Gastroesophageal sphincter (tissue), 4 donors: ENCODE measurements around the gene KLHL29. TPM values are rescaled to one million over a fixed set of nuclear protein-coding genes. Genes with fewer than 3 reads are reported as not detected.

Experiments used
- ATAC-seq: fragments of 150-250 bp; one replicate; pipeline ENCODE4 v1.9.1; 2016; ENCODE audit warnings: mild to moderate bottlenecking, moderate library complexity
- H3K27ac ChIP-seq, 4 donors: fragments of 200-600 bp; sonication (generic) in 3 of 4; 1 replicate in 3 of 4; 2 replicates in 1 of 4; pipeline ENCODE4 v1.5.1; 2016 to 2019
- H3K27me3 ChIP-seq: fragments of 200-600 bp; sonication (generic); one replicate; pipeline ENCODE4 v1.5.1; 2019
- H3K36me3 ChIP-seq, 2 donors: fragments of 200-600 bp; sonication (generic); one replicate each; pipeline ENCODE4 v1.5.1; 2019; ENCODE audit warnings: control low read depth in 1 of 2
- H3K4me1 ChIP-seq, 3 donors: fragments of 200-600 bp; sonication (generic); 1 replicate in 2 of 3; 2 replicates in 1 of 3; pipeline ENCODE4 v1.5.1; 2016 to 2019; ENCODE audit warnings: control low read depth in 2 of 3
- H3K4me3 ChIP-seq, 2 donors: fragments of 200-600 bp; sonication (generic); one replicate each; pipeline ENCODE4 v1.5.1; 2019; ENCODE audit warnings: mild to moderate bottlenecking in 1 of 2, moderate library complexity in 1 of 2
- H3K9me3 ChIP-seq, 3 donors: fragments of 200-600 bp; sonication (generic); one replicate each; pipeline ENCODE4 v1.5.1; 2017 to 2019; ENCODE audit warnings: control low read depth in 2 of 3
- EP300 ChIP-seq: sonication (generic); formaldehyde crosslinking; IDR thresholded peaks from one replicate; pipeline ENCODE4 v1.6.1; 2017; ENCODE audit warnings: antibody characterized with exemption, mild to moderate bottlenecking
- POLR2A ChIP-seq, 2 donors: fragments of 450-650 bp; IDR thresholded peaks; one replicate each; pipeline ENCODE4 v1.6.1; 2017; ENCODE audit warnings: antibody characterized with exemption in 2 of 2, mild to moderate bottlenecking in 2 of 2, moderate library complexity in 1 of 2
- POLR2AphosphoS5 ChIP-seq: sonication (generic); formaldehyde crosslinking; IDR thresholded peaks from one replicate; pipeline ENCODE4 v1.6.1; 2017; ENCODE audit warnings: antibody characterized with exemption
- WGBS, 2 donors: methylation state at CpG; one replicate each; pipeline ENCODE4 v1.1.5; 2018; ENCODE audit warnings: low coverage in 1 of 2; 5-methylcytosine and 5-hydroxymethylcytosine counted together
- total RNA-seq, 4 donors: library from RNA; depleted of rRNA; stranded (reverse); fragments of >200 nt; gene quantifications; one replicate each; pipeline ENCODE4 v1.1.0, GENCODE V29; 2016
- TF ChIP-seq, protein P1 (sequence below), 4 experiments: fragments of 200-600 bp in 2 of 4; fragments of 450-650 bp in 2 of 4; sonication (generic) in 1 of 4; IDR thresholded peaks; one replicate each; pipeline ENCODE4 v1.5.1; 2017 to 2019; ENCODE audit warnings: antibody characterized with exemption in 4 of 4, mild to moderate bottlenecking in 2 of 4, moderate library complexity in 2 of 4

The KLHL29 gene
- total RNA-seq, 4 donors from 2014 or later: 15.2 to 31.5 (median 24.2) TPM

DNA sequence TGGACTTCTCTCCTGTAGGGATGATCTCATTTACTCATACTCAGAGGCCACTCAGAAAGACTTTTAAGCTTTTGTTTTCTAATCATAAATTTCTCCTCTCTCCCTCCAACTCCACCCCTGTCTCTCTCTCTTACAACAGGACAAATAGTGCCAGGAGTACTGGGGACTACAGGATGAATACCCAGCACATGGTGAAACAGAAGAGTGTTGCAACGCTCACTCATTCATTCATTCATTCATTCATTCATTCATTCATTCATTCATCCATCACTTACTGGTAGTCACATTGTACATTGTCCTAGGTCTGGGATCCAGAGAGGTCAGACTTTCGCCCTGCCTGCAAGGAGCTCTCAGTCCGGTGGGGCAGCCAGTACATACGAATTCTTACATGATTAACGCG, 97.6 kb downstream of the KLHL29 start:
- H3K36me3 ChIP-seq: peaks cover 0 to 8% of the 10 kb centered on the region in 2 donors
- no peaks in the 10 kb centered on the region for H3K9me3 ChIP-seq
- H3K4me1 ChIP-seq: peaks cover 0 to 51% (median 6%) of the 10 kb centered on the region in 3 donors
- ATAC-seq: no peak
- no peak overlapping the region for H3K4me3 ChIP-seq
- H3K27ac ChIP-seq: peak overlapping the region in 1 of 4 donors; percentile 84
- TF ChIP-seq POLR2A (IDR thresholded peaks at IDR 0.05) (no peak), EP300 (no peak), POLR2AphosphoS5 (no peak)
- TF ChIP-seq, protein P1, sequence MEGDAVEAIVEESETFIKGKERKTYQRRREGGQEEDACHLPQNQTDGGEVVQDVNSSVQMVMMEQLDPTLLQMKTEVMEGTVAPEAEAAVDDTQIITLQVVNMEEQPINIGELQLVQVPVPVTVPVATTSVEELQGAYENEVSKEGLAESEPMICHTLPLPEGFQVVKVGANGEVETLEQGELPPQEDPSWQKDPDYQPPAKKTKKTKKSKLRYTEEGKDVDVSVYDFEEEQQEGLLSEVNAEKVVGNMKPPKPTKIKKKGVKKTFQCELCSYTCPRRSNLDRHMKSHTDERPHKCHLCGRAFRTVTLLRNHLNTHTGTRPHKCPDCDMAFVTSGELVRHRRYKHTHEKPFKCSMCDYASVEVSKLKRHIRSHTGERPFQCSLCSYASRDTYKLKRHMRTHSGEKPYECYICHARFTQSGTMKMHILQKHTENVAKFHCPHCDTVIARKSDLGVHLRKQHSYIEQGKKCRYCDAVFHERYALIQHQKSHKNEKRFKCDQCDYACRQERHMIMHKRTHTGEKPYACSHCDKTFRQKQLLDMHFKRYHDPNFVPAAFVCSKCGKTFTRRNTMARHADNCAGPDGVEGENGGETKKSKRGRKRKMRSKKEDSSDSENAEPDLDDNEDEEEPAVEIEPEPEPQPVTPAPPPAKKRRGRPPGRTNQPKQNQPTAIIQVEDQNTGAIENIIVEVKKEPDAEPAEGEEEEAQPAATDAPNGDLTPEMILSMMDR (IDR thresholded peaks at IDR 0.05): no peak
- no peaks in the 10 kb centered on the region for H3K27me3 ChIP-seq
- 89 to 93% methylated on average over 6 of the region's 6 CpGs for WGBS, 2 donors

- Histone ChIP-seq H3K27me3 (no peaks in the 10 kb centered on the region), H3K27ac (no peak overlapping the region), H3K4me3 (no peak overlapping the region), H3K9me3 (no peaks in the 10 kb centered on the region), H3K4me1 (peaks cover 0 to 51% (median 6%) of the 10 kb centered on the region in 3 donors), H3K36me3 (peaks cover 0 to 5% of the 10 kb centered on the region in 2 donors)
- no peak for ATAC-seq
- no peak for TF ChIP-seq EP300
- TF ChIP-seq POLR2AphosphoS5: no peak
- no peak for TF ChIP-seq POLR2A (IDR thresholded peaks at IDR 0.05)
- WGBS, 2 donors: 53% methylated on average over 4 of the region's 5 CpGs; no CpG with 5 or more reads in 1 of the 2 donors
These were observed 98.8 kb downstream of the KLHL29 start for GRCh38 chr2:23483791-23484190.

- no peak for ATAC-seq
- WGBS, 2 donors: 71 to 91% methylated on average over 4 to 8 of the region's 8 CpGs
- H3K4me3 ChIP-seq: no peak overlapping the region
- peaks cover 0 to 5% of the 10 kb centered on the region in 2 donors for H3K36me3 ChIP-seq
- TF ChIP-seq POLR2A (IDR thresholded peaks at IDR 0.05) (no peak), EP300 (no peak), POLR2AphosphoS5 (no peak)
- TF ChIP-seq, protein P1 (IDR thresholded peaks at IDR 0.05): no peak
- no peaks in the 10 kb centered on the region for H3K9me3 ChIP-seq
- H3K27me3 ChIP-seq: no peaks in the 10 kb centered on the region
- H3K4me1 ChIP-seq: peaks cover 0 to 51% (median 6%) of the 10 kb centered on the region in 3 donors
- H3K27ac ChIP-seq: no peak overlapping the region
These were observed 99.3 kb downstream of the KLHL29 start for GRCh38 chr2:23484275-23484674.

- no peak overlapping the region for H3K27ac ChIP-seq
These were observed 99.8 kb downstream of the KLHL29 start for GRCh38 chr2:23484767-23485166.

GRCh38 chr2:23485261-23485660, 100.3 kb downstream of the KLHL29 start:
- TF ChIP-seq, protein P1 (IDR thresholded peaks at IDR 0.05): no peak
- TF ChIP-seq EP300 (no peak), POLR2AphosphoS5 (no peak), POLR2A (IDR thresholded peaks at IDR 0.05) (no peak)
- H3K9me3 ChIP-seq: no peaks in the 10 kb centered on the region
- no peaks in the 10 kb centered on the region for H3K27me3 ChIP-seq
- peaks cover 0 to 49% (median 6%) of the 10 kb centered on the region in 3 donors for H3K4me1 ChIP-seq
- no peak overlapping the region for H3K27ac ChIP-seq
- H3K4me3 ChIP-seq: no peak overlapping the region
- 80% methylated on average over 1 of the region's 2 CpGs; no CpG with 5 or more reads in 1 of the 2 donors for WGBS, 2 donors
- H3K36me3 ChIP-seq: peaks cover 0 to 5% of the 10 kb centered on the region in 2 donors
- no peak for ATAC-seq

More at GRCh38 chr2:23484767-23485166, 99.8 kb downstream of the KLHL29 start:
- H3K36me3 ChIP-seq: peaks cover 0 to 5% of the 10 kb centered on the region in 2 donors
- no peak for ATAC-seq
- 74 to 75% methylated on average over 4 of the region's 5 CpGs for WGBS, 2 donors
- H3K27me3 ChIP-seq: no peaks in the 10 kb centered on the region
- H3K4me1 ChIP-seq: peaks cover 0 to 51% (median 6%) of the 10 kb centered on the region in 3 donors
- no peak overlapping the region for H3K4me3 ChIP-seq
- no peaks in the 10 kb centered on the region for H3K9me3 ChIP-seq
- TF ChIP-seq POLR2AphosphoS5: no peak
- TF ChIP-seq EP300: no peak
- TF ChIP-seq, protein P1 (IDR thresholded peaks at IDR 0.05): no peak
